ENCODE measurements around the gene WDPCP.
A peak's percentile ranks its signal among the peaks of the same experiment; 100 is the strongest.

DNA sequence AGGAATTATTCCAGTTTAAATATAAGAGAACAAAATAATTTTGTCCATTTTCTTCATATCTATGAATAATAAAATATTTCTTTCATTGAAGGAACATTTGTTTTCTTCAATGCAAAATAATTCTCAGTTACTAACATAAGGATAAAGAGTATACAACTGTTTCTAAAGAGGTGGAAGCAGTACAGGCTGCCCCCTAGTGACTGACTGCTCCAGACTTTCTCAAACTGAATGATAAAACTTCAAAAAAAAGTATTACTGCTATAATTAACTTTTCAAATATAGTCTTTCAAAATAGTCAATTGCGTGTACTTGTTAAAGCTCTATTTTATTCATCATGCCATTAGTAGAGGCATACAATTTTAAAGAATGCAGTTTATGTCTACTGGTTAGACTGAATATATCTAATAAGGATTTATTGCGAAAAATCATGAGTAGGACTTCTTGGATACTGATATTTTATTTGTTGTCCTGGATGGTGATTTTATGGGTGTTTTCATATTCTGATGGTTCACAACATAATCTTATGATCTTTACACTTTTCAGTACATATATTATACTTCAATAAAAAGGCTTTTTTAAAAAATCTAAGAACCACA lies 100.1 kb downstream of the WDPCP start:
- TF ChIP-seq, protein P1, sequence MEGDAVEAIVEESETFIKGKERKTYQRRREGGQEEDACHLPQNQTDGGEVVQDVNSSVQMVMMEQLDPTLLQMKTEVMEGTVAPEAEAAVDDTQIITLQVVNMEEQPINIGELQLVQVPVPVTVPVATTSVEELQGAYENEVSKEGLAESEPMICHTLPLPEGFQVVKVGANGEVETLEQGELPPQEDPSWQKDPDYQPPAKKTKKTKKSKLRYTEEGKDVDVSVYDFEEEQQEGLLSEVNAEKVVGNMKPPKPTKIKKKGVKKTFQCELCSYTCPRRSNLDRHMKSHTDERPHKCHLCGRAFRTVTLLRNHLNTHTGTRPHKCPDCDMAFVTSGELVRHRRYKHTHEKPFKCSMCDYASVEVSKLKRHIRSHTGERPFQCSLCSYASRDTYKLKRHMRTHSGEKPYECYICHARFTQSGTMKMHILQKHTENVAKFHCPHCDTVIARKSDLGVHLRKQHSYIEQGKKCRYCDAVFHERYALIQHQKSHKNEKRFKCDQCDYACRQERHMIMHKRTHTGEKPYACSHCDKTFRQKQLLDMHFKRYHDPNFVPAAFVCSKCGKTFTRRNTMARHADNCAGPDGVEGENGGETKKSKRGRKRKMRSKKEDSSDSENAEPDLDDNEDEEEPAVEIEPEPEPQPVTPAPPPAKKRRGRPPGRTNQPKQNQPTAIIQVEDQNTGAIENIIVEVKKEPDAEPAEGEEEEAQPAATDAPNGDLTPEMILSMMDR (IDR thresholded peaks at IDR 0.05; ENCODE audit: low read depth, low read length, poor library complexity, severe bottlenecking): peak; percentile 64
- no peak for TF ChIP-seq EZH2phosphoT487 (IDR thresholded peaks at IDR 0.05; ENCODE audit: borderline replicate concordance, low read length)
